Measurements from ENCODE around the gene RARA. TPM values are rescaled to one million over a fixed set of nuclear protein-coding genes. Genes with fewer than 3 reads are reported as not detected.

Gene RARA
- polyA plus RNA-seq, 3 donors: 14.9 to 63.9 (median 29.4) TPM

GRCh38 chr17:40347319-40348135, 38.5 kb downstream of the RARA start:
- Mint-ChIP-seq H3K4me1 (peaks cover 72% of the 10 kb centered on the region), H3K27me3 (ENCODE audit: low read depth in 3 of 3) (peaks cover 2 to 6% (median 4%) of the 10 kb centered on the region in 3 donors), H3K36me3 (peaks cover 66 to 87% of the 10 kb centered on the region in 2 donors), H3K4me3 (peak overlapping the region; percentile 68 to 99), H3K9me3 (peaks cover 0 to 1% (median 0%) of the 10 kb centered on the region in 7 donors), H3K27ac (peak overlapping the region in 5 of 7 donors; percentile 8 to 83 (median 54))
- peaks cover 100% of the 10 kb centered on the region for H4K20me1 ChIP-seq (ENCODE audit: insufficient read depth, low read length)
- H3K27me3 ChIP-seq (ENCODE audit: control insufficient read depth in 2 of 2, insufficient read depth in 2 of 2, low read length in 2 of 2): no peaks in the 10 kb centered on the region
- no peaks in the 10 kb centered on the region for H3K9me3 ChIP-seq (replicated peaks in 1 of 2; ENCODE audit: control insufficient read depth in 1 of 2, insufficient read depth in 1 of 2, low read length in 2 of 2)
- DNase-seq: no peak
- H3K36me3 ChIP-seq (replicated peaks in 1 of 2; ENCODE audit: control insufficient read depth in 1 of 2, insufficient read depth in 2 of 2, low read length in 2 of 2): peaks cover 46 to 68% of the 10 kb centered on the region in 2 donors
- no peak overlapping the region for H3K27ac ChIP-seq (ENCODE audit: low read depth in 1 of 2, low read length in 2 of 2)
- peak overlapping the region in 1 of 3 experiments; percentile 99 for H3K4me3 ChIP-seq (replicated peaks in 1 of 3; ENCODE audit: low read depth in 2 of 3, low read length in 3 of 3)
- no CpG with 5 or more reads among the region's 9 CpGs for WGBS (ENCODE audit: insufficient coverage)
- TF ChIP-seq, protein P1, sequence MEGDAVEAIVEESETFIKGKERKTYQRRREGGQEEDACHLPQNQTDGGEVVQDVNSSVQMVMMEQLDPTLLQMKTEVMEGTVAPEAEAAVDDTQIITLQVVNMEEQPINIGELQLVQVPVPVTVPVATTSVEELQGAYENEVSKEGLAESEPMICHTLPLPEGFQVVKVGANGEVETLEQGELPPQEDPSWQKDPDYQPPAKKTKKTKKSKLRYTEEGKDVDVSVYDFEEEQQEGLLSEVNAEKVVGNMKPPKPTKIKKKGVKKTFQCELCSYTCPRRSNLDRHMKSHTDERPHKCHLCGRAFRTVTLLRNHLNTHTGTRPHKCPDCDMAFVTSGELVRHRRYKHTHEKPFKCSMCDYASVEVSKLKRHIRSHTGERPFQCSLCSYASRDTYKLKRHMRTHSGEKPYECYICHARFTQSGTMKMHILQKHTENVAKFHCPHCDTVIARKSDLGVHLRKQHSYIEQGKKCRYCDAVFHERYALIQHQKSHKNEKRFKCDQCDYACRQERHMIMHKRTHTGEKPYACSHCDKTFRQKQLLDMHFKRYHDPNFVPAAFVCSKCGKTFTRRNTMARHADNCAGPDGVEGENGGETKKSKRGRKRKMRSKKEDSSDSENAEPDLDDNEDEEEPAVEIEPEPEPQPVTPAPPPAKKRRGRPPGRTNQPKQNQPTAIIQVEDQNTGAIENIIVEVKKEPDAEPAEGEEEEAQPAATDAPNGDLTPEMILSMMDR (IDR thresholded peaks at IDR 0.05): no peak
- H3K4me1 ChIP-seq (ENCODE audit: control insufficient read depth in 1 of 2, insufficient read depth in 2 of 2, low read length in 2 of 2): peaks cover 60 to 80% of the 10 kb centered on the region in 2 donors
- H2AFZ ChIP-seq (ENCODE audit: insufficient read depth, low read depth, low read length, poor library complexity, severe bottlenecking): no peak overlapping the region
- intact Hi-C loops (cut with micrococcal nuclease): no loop called here
- H3K4me2 ChIP-seq (replicated peaks; ENCODE audit: extremely low read depth, low read length, poor library complexity, severe bottlenecking): peak overlapping the region; percentile 90
- peaks cover 85% of the 10 kb centered on the region for H3K79me2 ChIP-seq (ENCODE audit: insufficient read depth, low read length)
- H3K9ac ChIP-seq (ENCODE audit: insufficient read depth, low read length, poor library complexity, severe bottlenecking): no peak overlapping the region

DNA sequence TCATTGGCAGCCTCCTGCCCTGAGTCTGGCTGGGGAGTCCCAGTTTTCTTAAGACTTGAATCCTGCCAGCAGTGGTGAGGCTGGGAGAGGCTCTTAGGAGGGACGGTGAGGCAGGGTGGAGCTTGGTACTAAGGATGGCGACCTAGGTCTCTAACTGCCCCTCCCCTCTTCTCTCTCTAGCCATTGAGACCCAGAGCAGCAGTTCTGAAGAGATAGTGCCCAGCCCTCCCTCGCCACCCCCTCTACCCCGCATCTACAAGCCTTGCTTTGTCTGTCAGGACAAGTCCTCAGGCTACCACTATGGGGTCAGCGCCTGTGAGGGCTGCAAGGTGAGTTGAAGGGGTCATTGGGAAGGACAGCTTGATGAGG, 39.1 kb downstream of the RARA start:
- Mint-ChIP-seq H3K9me3 (peaks cover 0 to 1% (median 0%) of the 10 kb centered on the region in 7 donors), H3K4me3 (no peak overlapping the region), H3K4me1 (peaks cover 78% of the 10 kb centered on the region), H3K27ac (peak overlapping the region in 3 of 7 donors; percentile 54 to 83 (median 54)), H3K27me3 (ENCODE audit: low read depth in 3 of 3) (peaks cover 2 to 6% (median 4%) of the 10 kb centered on the region in 3 donors), H3K36me3 (peaks cover 68 to 87% of the 10 kb centered on the region in 2 donors)
- no peaks in the 10 kb centered on the region for H3K9me3 ChIP-seq (replicated peaks in 1 of 2; ENCODE audit: control insufficient read depth in 1 of 2, insufficient read depth in 1 of 2, low read length in 2 of 2)
- H3K9ac ChIP-seq (ENCODE audit: insufficient read depth, low read length, poor library complexity, severe bottlenecking): no peak overlapping the region
- H3K79me2 ChIP-seq (ENCODE audit: insufficient read depth, low read length): peaks cover 79% of the 10 kb centered on the region
- peak overlapping the region in 1 of 3 experiments; percentile 99 for H3K4me3 ChIP-seq (replicated peaks in 1 of 3; ENCODE audit: low read depth in 2 of 3, low read length in 3 of 3)
- H4K20me1 ChIP-seq (ENCODE audit: insufficient read depth, low read length): peaks cover 100% of the 10 kb centered on the region
- TF ChIP-seq, protein P1 (IDR thresholded peaks at IDR 0.05): no peak
- intact Hi-C loops (cut with micrococcal nuclease): no loop called here
- peak overlapping the region; percentile 21 for H3K4me2 ChIP-seq (replicated peaks; ENCODE audit: extremely low read depth, low read length, poor library complexity, severe bottlenecking)
- no peak overlapping the region for H3K27ac ChIP-seq (ENCODE audit: low read depth in 1 of 2, low read length in 2 of 2)
- no peak for DNase-seq
- H3K36me3 ChIP-seq (replicated peaks in 1 of 2; ENCODE audit: control insufficient read depth in 1 of 2, insufficient read depth in 2 of 2, low read length in 2 of 2): peaks cover 52 to 68% of the 10 kb centered on the region in 2 donors
- no peaks in the 10 kb centered on the region for H3K27me3 ChIP-seq (ENCODE audit: control insufficient read depth in 2 of 2, insufficient read depth in 2 of 2, low read length in 2 of 2)
- H3K4me1 ChIP-seq (ENCODE audit: control insufficient read depth in 1 of 2, insufficient read depth in 2 of 2, low read length in 2 of 2): peaks cover 60 to 83% of the 10 kb centered on the region in 2 donors
- no CpG with 5 or more reads among the region's 5 CpGs for WGBS (ENCODE audit: insufficient coverage)
- H2AFZ ChIP-seq (ENCODE audit: insufficient read depth, low read depth, low read length, poor library complexity, severe bottlenecking): no peak overlapping the region

Data from CD14-positive monocyte (primary cell).